Pons (tissue), 1 donor: ENCODE results near the gene WWC1.

Experiments used
- DNase-seq: peaks from one replicate; pipeline ENCODE4 v3.0.0-alpha.2; 2016; ENCODE audit warnings: low spot score

WWC1 gene

DNA sequence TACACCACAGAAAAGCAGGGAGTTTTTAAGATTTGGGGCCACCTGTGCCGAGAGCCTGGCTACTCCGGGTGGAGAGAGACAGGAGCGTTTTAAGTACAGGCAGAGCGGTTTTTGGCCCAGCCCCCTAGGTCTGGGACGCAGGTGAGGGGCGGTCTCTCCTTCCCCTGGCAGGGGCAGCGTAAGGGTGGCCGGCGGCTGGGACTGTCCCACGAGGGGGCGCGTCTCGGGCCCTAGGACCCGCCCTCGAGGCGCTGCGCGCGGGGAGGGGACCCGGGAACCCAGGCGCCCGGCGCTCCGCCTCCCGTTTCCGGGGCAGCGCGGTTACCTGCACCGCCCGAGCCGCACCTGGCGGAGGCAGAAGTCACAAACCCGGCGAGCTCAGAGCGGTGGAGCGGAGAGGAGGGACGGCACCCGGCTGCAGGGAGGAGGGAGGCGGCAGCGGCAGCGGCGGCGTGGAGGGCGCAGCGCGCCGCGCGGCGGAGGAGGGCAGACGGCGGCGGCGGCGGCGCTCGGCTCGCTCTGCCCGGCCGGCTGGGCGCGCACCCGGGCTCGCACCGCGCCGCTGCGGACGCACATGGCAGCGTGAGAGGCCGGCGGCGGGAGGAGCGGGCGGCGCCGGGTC lies at the start of gene WWC1:
TSS of gene WWC1 (plus strand) at position 304 of the 622 bp plus-strand sequence. CDS start 508 bp downstream, outside the sequence.
- DNase-seq = no peak

GRCh38 chr5:168244838-168245559 lies 46.4 kb upstream of the WWC1 start:
- no peak for DNase-seq

GRCh38 chr5:168249923-168250322 lies 41.5 kb upstream of the WWC1 start:
- DNase-seq = no peak

DNA sequence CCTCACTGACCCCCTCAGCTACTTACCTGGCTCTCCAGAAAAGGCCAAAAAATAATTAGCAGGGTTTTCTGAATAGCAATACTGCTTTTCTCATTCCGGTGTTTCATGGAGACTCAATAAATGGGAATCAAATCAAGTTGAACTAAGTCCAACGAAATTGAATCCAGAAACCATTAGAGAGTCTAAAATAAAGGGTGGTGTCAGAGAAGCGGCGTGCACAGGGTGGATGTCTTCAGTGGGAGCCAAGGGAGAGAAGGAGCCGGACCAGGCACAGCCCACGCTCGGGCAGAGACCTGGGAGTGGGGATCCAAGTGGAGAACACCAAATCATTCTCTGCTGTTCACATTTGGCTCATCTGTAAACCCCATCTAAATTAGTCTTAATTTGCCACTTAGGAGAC lies 40.2 kb upstream of the WWC1 start:
- no peak for DNase-seq

DNA sequence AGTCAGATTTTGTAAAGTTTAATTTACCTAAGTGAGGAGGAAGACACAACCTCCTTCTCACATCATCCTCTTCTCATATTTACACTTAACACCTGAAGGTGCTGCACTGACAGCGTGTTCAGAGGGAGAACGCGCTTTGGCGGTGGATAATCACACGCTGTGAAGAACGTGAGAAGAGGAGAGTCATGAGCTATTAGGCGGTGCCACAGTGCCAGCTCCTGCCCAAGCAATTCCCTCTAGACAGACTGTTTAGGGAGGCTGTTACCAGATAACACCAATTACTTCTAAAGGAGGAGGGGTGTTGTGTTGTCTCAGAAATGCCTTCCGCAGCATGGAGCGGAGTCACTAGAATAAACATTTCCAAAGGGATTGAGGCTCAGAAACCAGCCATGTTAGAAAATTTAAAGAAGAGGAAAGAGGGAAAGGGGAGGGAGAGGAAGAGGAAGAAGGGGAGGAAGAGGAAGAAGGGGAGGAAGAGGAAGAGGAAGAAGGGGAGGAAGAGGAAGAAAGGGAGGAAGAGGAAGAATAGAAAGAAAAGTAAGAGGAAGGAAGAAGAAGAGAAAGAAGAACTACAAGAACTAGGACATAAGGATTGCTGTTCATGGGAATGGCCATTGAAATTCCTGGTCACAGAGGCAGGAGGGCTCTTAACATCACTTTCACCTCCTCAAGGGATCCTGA lies 37.3 kb upstream of the WWC1 start:
- DNase-seq = no peak

- DNase-seq = no peak
These were observed 30.9 kb upstream of the WWC1 start for GRCh38 chr5:168260353-168261226.

- DNase-seq = no peak
These were observed 30.2 kb upstream of the WWC1 start for GRCh38 chr5:168261227-168261571.

- DNase-seq = no peak
These were observed 29.3 kb upstream of the WWC1 start for GRCh38 chr5:168262042-168262743.

DNA sequence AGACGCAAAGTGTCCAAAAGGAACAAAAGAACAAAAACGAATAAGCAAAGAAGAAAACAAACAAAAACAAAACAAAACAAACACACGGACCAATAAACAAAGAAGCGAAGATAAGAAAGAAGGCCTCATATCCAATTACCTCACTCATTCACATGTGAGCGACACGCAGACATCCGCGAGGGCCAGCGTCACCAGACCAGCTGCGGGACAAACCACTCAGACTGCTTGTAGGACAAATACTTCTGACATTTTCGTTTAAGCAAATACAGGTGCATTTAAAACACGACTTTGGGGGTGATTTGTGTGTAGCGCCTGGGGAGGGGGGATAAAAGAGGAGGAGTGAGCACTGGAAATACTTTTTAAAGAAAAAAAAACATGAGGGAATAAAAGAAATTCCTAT lies 28.3 kb upstream of the WWC1 start:
- no peak for DNase-seq

GRCh38 chr5:168266016-168266415 lies 25.4 kb upstream of the WWC1 start:
- DNase-seq = no peak

- peak; percentile 82 for DNase-seq
These were observed 22.2 kb upstream of the WWC1 start for GRCh38 chr5:168268949-168269936.

DNA sequence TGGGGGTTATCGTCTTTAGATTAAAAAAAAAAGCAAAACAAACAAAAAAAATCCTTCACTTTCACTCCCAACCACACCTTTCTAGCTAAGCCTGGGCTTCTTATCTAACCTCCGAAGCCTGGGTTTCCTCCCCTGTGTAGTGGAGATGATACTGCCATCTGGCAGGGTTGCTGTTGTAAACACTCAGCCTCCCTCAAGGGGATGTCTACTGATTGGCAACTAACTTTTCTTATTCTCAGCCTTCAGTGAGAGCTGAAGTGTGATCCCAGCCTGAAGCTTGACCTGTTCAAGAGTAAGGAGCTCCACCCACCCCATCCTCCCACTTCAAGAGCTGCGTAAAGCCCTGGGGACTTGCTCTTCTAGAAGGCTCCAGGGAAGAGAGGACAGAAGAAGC lies 21.5 kb upstream of the WWC1 start:
- DNase-seq = no peak

GRCh38 chr5:168270476-168270875 lies 21.0 kb upstream of the WWC1 start:
- no peak for DNase-seq

DNA sequence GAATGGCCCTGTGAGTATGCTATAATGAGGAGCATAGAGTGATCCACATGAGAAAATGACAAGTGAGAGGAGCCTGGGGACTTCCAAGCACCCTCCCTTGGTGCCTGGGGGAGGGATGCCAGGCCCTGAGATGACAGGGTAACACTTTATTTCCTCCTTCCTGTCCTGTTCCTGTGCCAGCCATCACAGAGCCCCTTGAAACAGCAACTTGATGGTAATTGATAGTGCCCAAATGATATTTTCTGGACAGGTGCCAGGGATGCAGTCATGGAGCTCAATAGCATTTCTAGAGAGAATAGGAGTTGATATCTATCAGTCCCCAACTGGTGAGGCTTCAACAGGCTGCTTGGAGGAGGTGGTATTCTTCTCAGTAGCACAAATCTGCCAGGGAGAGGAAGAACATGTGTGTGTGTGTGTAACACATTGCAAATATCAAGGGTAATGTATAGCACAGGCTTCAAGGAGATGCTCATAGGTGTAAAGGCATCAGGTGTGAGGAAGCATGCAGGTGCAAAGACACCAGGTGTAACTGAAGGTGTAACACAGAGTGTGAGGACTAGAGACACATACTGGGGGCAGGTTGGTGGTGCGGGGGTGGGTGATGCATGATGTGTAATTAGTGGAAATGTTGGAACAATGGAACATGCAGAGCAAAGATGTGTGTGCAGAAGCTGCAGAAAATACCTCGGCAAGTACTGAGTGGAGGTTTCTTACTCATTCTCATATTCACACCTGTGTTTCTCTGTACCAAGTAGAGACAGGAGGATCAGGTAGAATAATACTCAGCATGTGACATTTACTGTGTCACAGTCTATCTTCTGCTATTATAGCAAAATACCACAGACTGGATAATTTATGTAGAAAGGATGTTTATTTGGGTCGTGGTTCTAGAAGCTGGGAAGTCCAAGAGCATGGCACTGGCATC lies 18.1 kb upstream of the WWC1 start:
- DNase-seq = no peak

- DNase-seq = no peak
These were observed 17.0 kb upstream of the WWC1 start for GRCh38 chr5:168274406-168274805.

- DNase-seq = no peak
These were observed 15.5 kb upstream of the WWC1 start for GRCh38 chr5:168275940-168276339.

DNA sequence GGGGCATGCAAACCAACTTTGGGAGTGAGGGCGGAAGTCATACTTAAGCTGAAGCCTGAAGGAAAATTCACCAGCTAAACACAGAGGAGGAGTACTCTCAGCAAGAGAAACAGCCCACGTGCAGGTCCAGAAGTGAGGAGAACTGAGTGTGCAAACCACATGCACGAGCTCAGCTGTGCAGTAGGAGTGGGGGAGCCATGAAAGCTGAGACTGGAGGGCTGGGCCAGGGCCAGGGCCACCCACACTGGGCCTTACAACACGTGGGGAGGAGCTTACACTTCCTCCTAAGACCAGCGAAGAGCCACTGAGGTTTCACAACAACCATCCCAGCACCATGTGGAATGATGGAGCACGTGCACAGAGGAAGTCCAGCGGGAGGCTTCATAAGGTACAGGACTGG lies 9.3 kb upstream of the WWC1 start:
- DNase-seq = no peak

DNA sequence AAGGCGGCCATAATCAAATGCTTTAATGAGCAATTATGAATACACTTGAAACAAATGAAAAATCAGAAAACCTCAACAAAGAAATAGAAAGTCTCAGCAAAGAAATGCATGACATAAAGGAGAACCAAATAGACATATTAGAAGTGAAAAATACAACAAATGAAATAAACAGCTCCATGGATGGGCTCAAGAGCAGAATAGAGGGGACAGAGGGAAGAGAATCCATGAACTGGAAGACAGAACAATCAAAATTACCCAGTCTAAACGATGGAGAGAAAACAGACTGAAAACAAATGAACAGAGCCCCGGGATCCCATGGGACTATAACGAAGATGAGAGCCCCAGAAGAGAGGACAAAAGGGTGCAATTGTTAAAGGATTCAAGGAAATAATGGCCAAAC lies 6.6 kb upstream of the WWC1 start:
- no peak for DNase-seq

GRCh38 chr5:168285696-168286095 lies 5.7 kb upstream of the WWC1 start:
- DNase-seq = no peak
